DMS114 treated with DMSO at 0.1 percent for 48 hours (cell line): ENCODE data around the gene MIER1.

Experiments used
- DNase-seq: peaks from one replicate; lab custom pipeline; 2025; ENCODE audit not compliant: unreplicated experiment; lab: John Stamatoyannopoulos, UW

Gene MIER1

GRCh38 chr1:66996018-66996682 is 71.4 kb downstream of the MIER1 start:
- DNase-seq: peak; percentile 72

DNA sequence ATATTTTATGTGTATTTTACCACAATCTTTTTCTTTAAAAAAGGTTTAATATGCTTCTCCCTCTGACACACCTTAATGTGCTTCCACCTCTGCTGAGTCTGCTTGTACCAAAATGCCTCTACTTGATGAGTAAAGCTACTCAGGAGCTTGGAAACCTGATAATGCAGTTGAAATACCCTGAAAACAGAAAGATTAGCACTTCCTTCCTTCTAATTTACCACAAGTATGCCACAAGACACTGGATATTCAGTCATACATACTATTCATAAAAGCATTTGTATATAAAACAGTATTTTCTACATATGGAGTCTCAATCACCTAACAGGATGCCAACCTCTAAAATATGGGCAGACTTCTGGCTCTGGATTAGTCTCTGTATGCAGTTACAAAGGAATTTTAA is 74.2 kb downstream of the MIER1 start:
- DNase-seq: no peak

- DNase-seq: no peak
Measured at GRCh38 chr1:66999640-67000400, 75.0 kb downstream of the MIER1 start.

DNA sequence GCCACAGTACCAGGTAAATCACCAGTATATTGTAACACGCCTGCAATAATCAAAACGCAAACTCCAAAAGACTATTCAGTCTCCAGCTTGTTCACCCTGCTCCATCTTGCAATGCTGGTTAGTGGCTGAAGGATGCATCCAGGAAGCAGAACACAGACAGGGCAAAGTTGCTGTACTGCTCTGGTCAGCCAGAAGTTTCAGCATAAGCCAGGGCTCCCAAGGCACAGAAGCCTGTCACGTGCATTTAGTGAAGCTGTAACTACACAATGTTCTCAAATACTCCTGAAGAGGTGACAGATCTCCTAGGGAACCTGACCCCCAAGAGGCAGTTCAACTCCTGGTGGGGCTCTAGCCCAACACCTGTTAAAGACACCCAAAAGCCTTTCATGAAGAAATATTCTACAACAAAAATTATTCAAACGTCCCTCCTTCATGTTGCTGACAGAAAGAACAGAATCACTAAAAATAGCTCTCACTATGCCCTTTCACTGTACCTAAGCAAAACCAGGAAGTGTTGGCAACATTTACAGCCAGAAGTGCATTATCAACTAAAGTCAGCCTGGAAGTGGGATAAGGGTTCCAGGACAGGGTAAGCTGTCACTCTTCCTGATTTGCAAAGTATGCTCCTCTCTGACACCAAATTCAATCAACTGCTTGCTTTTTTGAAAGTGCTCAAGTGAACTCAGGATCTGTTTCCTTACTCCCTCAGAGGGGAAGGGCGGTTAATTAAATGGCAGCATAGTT is 77.1 kb downstream of the MIER1 start:
- no peak for DNase-seq

GRCh38 chr1:67004176-67004575 is 79.4 kb downstream of the MIER1 start:
- no peak for DNase-seq

- DNase-seq: no peak
Measured at GRCh38 chr1:67005068-67005467, 80.3 kb downstream of the MIER1 start.

DNA sequence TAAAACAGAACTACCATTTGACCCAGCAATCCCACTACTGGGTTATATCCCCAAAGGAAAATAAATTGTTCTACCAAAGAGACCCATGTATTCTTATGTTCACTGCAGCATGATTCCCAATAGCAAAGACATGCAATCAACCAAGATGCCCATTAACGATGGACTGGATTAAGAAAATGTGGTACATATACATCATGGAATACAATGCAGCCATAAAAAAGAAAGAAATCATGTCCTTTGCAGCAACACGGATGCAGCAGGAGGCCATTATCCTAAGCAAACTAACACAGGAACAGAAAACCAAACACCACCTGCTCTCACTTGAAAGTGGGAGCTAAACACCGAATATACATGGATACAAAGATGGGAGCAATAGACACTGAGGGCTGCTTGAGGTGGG is 85.0 kb downstream of the MIER1 start:
- DNase-seq: no peak

DNA sequence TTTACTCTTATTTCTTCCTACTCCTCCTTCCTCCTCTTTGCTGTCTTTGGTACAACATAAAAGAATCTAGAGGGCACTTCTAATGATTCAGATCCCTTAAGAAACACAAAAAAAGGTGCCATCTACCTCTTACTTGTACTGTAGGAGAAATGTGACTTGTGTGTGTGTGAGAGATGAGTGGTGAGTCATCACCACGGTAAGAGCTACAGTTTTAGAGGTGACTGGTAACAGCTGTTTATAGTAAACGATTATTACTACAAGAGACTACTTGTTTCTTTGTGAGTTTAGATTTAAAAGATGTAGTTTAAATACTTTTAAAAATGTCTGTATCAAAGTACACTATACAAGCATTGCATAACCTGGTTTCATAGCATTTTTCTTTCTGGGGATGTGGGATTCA is 88.8 kb downstream of the MIER1 start:
- DNase-seq: no peak

DNA sequence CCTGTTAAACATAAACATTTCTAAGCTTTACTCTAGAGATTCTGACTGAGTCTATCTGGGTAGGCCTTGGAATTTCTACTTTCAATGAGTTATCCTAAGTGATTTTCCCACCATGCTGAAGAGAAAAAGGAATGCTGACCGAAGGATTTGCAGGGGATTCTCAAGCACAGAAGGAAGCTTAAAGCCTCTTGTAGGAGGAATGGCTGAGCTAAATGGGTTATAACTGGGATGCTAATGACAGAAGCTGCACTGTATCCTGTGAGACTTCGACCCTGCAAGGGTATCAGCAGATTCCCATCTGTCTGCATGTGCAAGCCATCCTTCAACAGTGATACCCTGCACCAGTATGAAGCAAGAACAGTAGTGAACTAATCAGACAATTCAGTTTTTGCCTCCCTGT is 93.8 kb downstream of the MIER1 start:
- no peak for DNase-seq

GRCh38 chr1:67019121-67019520 is 94.3 kb downstream of the MIER1 start:
- DNase-seq: no peak

- DNase-seq: no peak
Measured at GRCh38 chr1:67019600-67020136, 94.9 kb downstream of the MIER1 start.

DNA sequence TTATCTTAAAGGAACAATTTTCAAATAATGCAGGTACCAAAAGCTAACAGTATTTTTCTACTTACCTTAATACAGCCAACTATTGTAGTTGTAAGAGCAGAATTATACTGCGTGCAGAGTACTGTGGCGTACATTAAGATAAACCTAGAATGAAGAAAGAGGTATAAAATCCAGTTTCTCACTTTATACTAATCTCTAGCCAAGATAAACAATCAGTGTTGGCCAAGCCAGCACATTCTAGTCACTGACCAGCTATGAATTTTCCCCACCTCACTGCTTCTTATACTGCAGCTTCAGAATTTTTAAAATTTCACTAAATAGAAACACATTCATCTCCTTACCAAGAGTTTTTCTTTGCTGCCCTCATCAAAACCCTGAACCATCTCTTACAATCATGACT is 95.5 kb downstream of the MIER1 start:
- no peak for DNase-seq

- no peak for DNase-seq
Measured at GRCh38 chr1:67020765-67021164, 96.0 kb downstream of the MIER1 start.

- DNase-seq: no peak
Measured at GRCh38 chr1:67029472-67029871, 104.7 kb downstream of the MIER1 start.

GRCh38 chr1:67031121-67031858 is 106.5 kb downstream of the MIER1 start:
- DNase-seq: no peak

GRCh38 chr1:67031859-67032247 is 107.1 kb downstream of the MIER1 start:
- DNase-seq: no peak
